K562 (cell line): ENCODE data around the gene TXNRD2. TPM values are rescaled to one million over a fixed set of nuclear protein-coding genes. Genes with fewer than 3 reads are reported as not detected.

Experiments
- ARID1B ChIP-seq: fragments of 450-650 bp; IDR thresholded peaks from 2 replicates; pipeline ENCODE4 v1.6.1; 2016; ENCODE audit warnings: antibody characterized with exemption, mild to moderate bottlenecking, inconsistent platforms
- BCOR ChIP-seq: fragments of 450-650 bp; IDR thresholded peaks from 2 replicates; pipeline ENCODE4 v1.6.1; 2016
- BRF1 ChIP-seq: IDR thresholded peaks from 3 replicates; pipeline ENCODE4 v1.6.1; 2011; ENCODE audit warnings: borderline replicate concordance, mild to moderate bottlenecking; ENCODE audit not compliant: insufficient read length; ENCODE audit errors: extremely low read depth
- BRF2 ChIP-seq: IDR thresholded peaks from 3 replicates; pipeline ENCODE4 v1.6.1; 2011; ENCODE audit warnings: borderline replicate concordance, mild to moderate bottlenecking; ENCODE audit not compliant: insufficient read length, insufficient read depth
- CBFA2T3 ChIP-seq: fragments of 450-650 bp; IDR thresholded peaks from 2 replicates; pipeline ENCODE4 v1.6.1; 2017
- CREB3L1 ChIP-seq: fragments of 450-650 bp; IDR thresholded peaks from 2 replicates; pipeline ENCODE4 v1.6.1; 2014; ENCODE audit warnings: low read depth, mild to moderate bottlenecking, moderate library complexity, borderline replicate concordance
- ILK ChIP-seq: fragments of 450-650 bp; IDR thresholded peaks from 2 replicates; pipeline ENCODE4 v1.6.1; 2016; ENCODE audit warnings: missing genetic modification characterization, low read depth, mild to moderate bottlenecking, missing compliant biosample characterization, moderate library complexity, borderline replicate concordance
- PCBP1 ChIP-seq: fragments of 200-400 bp; formaldehyde crosslinking; IDR thresholded peaks from 2 replicates; pipeline ENCODE4 v1.6.1; 2018; ENCODE audit warnings: mild to moderate bottlenecking, low read depth, low read length; ENCODE audit not compliant: poor library complexity, severe bottlenecking
- POU5F1 ChIP-seq: fragments of 150-350 bp; IDR thresholded peaks from 2 replicates; pipeline ENCODE4 v1.6.1; 2014; ENCODE audit warnings: borderline replicate concordance, low read length, low read depth, mild to moderate bottlenecking; ENCODE audit not compliant: partially characterized antibody
- PREB ChIP-seq: sonication (generic); formaldehyde crosslinking; IDR thresholded peaks from 2 replicates; pipeline ENCODE4 v1.8.1; 2023; ENCODE audit warnings: mild to moderate bottlenecking, missing genetic modification reagents
- RBM15 ChIP-seq: fragments of 200-400 bp; formaldehyde crosslinking; IDR thresholded peaks from 2 replicates; pipeline ENCODE4 v1.6.1; 2018; ENCODE audit warnings: mild to moderate bottlenecking, low read length, moderate library complexity; ENCODE audit not compliant: insufficient read depth
- SMARCA4 ChIP-seq: fragments of 450-650 bp; IDR thresholded peaks from 2 replicates; pipeline ENCODE4 v1.6.1; 2016
- SRSF3 ChIP-seq: fragments of 200-400 bp; formaldehyde crosslinking; IDR thresholded peaks from 2 replicates; pipeline ENCODE4 v1.6.1; 2016; ENCODE audit warnings: mild to moderate bottlenecking, low read length, moderate library complexity; ENCODE audit not compliant: insufficient read depth
- ZC3H8 ChIP-seq: fragments of 450-650 bp; IDR thresholded peaks from 2 replicates; pipeline ENCODE4 v1.6.1; 2017
- ZNF165 ChIP-seq: fragments of 250-450 bp; sonication (Bioruptor Pico); IDR thresholded peaks from 2 replicates; pipeline ENCODE4 v1.4.0; 2020; ENCODE audit warnings: borderline replicate concordance
- ZNF436 ChIP-seq: fragments of 250-450, 450-650 bp; sonication (Bioruptor Pico); formaldehyde crosslinking; IDR thresholded peaks from 2 replicates; pipeline ENCODE4 v1.7.0; 2020; ENCODE audit warnings: mild to moderate bottlenecking
- polyA plus RNA-seq, 8 experiments: library from polyadenylated mRNA; depleted of rRNA in 4 of 8; stranded (reverse) in 5 of 8; unstranded in 3 of 8; fragments of >200 nt; fragmentation: Nextera tagmentation in 2 of 8; fragmentation: Illumina TruSeq in 1 of 8; extraction: Ambion mirVana in 2 of 8; extraction: Trizol in 1 of 8; gene quantifications; 2 replicates each; pipeline versions ENCODE4 v1.2.1 to v1.2.3, GENCODE V29; 2011 to 2014; ENCODE audit warnings: inconsistent platforms in 1 of 8, missing spikeins in 1 of 8
- total RNA-seq, 7 experiments: library from RNA; depleted of rRNA in 6 of 7; stranded (reverse); fragments of >200 nt in 6 of 7; fragmentation: Illumina TruSeq in 2 of 7; extraction: Trizol in 2 of 7; gene quantifications; 2 replicates each; pipeline versions ENCODE4 v1.2.1 to v1.2.3, GENCODE V29; 2011 to 2021; ENCODE audit warnings: low replicate concordance in 1 of 7
- TF ChIP-seq, protein P1 (sequence below): fragments of 250-450 bp; sonication (Bioruptor Pico); IDR thresholded peaks from 2 replicates; pipeline ENCODE4 v1.8.0; 2022; ENCODE audit warnings: moderate library complexity, mild to moderate bottlenecking, inconsistent platforms
- TF ChIP-seq, protein P2 (sequence below): IDR thresholded peaks from 3 replicates; pipeline ENCODE4 v1.6.1; 2011; ENCODE audit warnings: borderline replicate concordance, mild to moderate bottlenecking, moderate library complexity; ENCODE audit not compliant: insufficient read length; ENCODE audit errors: extremely low read depth
- TF ChIP-seq, protein P3 (sequence below), 2 experiments: fragments of 450-650 bp in 1 of 2; sonication (generic) in 1 of 2; formaldehyde crosslinking in 1 of 2; IDR thresholded peaks in 1 of 2; conservative IDR thresholded peaks in 1 of 2; 2 replicates each; pipeline versions ENCODE4 v1.6.1 to v1.8.1; 2016 to 2023; ENCODE audit warnings: mild to moderate bottlenecking in 2 of 2, moderate library complexity in 2 of 2, inconsistent platforms in 1 of 2, missing genetic modification reagents in 1 of 2

The TXNRD2 gene
- total and polyA plus RNA-seq, 9 of the 15 experiments (the other 6 are each of a cell fraction or from before 2014, with no cell fraction given) = 3.3 to 80.2 (median 49.4) TPM

GRCh38 chr22:19984201-19984753 lies 42.7 kb upstream of the TXNRD2 start (continued):
- TF ChIP-seq, protein P1, sequence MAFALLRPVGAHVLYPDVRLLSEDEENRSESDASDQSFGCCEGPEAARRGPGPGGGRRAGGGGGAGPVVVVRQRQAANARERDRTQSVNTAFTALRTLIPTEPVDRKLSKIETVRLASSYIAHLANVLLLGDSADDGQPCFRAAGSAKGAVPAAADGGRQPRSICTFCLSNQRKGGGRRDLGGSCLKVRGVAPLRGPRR (CRISPR knock-in tag) = no peak
- TF ChIP-seq PREB (CRISPR knock-in tag) (no peak), BRF2 (no peak), RBM15 (no peak), SMARCA4 (peak; percentile 85), ILK (tag) (no peak), ZNF165 (CRISPR knock-in tag) (peak; percentile 71; the same call in 1 of the 2 replicates), SRSF3 (no peak), BCOR (no peak), CREB3L1 (no peak), ZNF436 (CRISPR knock-in tag) (no peak), BRF1 (no peak), POU5F1 (no peak), ARID1B (peak; percentile 81; the same call in 1 of the 2 replicates), CBFA2T3 (no peak), ZC3H8 (no peak), PCBP1 (no peak)
- TF ChIP-seq, protein P2, sequence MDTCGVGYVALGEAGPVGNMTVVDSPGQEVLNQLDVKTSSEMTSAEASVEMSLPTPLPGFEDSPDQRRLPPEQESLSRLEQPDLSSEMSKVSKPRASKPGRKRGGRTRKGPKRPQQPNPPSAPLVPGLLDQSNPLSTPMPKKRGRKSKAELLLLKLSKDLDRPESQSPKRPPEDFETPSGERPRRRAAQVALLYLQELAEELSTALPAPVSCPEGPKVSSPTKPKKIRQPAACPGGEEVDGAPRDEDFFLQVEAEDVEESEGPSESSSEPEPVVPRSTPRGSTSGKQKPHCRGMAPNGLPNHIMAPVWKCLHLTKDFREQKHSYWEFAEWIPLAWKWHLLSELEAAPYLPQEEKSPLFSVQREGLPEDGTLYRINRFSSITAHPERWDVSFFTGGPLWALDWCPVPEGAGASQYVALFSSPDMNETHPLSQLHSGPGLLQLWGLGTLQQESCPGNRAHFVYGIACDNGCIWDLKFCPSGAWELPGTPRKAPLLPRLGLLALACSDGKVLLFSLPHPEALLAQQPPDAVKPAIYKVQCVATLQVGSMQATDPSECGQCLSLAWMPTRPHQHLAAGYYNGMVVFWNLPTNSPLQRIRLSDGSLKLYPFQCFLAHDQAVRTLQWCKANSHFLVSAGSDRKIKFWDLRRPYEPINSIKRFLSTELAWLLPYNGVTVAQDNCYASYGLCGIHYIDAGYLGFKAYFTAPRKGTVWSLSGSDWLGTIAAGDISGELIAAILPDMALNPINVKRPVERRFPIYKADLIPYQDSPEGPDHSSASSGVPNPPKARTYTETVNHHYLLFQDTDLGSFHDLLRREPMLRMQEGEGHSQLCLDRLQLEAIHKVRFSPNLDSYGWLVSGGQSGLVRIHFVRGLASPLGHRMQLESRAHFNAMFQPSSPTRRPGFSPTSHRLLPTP = no peak
- TF ChIP-seq, protein P3, sequence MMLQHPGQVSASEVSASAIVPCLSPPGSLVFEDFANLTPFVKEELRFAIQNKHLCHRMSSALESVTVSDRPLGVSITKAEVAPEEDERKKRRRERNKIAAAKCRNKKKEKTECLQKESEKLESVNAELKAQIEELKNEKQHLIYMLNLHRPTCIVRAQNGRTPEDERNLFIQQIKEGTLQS (IDR thresholded peaks at IDR 0.05) = peak; percentile 100
- TF ChIP-seq, protein P3 (CRISPR knock-in tag; conservative IDR thresholded peaks at IDR 0.05) = peak; percentile 99
